Activated CD8-positive, alpha-beta memory T cell treated with anti-CD3 and anti-CD28 coated beads for 48 hours (primary cell): ENCODE data around the gene NOL12.
"Not testable (repeated sequence)": the region's sequence is repeated elsewhere in the genome, so short reads cannot be mapped to it uniquely, and the experiment has no call there.

Source experiments
- DNase-seq, 3 experiments: peaks; one replicate each; pipeline ENCODE4 v3.0.0-alpha.2; 2020; ENCODE audit warnings: low read depth in 2 of 3, low spot score in 2 of 3

NOL12 gene, protein sequence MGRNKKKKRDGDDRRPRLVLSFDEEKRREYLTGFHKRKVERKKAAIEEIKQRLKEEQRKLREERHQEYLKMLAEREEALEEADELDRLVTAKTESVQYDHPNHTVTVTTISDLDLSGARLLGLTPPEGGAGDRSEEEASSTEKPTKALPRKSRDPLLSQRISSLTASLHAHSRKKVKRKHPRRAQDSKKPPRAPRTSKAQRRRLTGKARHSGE

DNA sequence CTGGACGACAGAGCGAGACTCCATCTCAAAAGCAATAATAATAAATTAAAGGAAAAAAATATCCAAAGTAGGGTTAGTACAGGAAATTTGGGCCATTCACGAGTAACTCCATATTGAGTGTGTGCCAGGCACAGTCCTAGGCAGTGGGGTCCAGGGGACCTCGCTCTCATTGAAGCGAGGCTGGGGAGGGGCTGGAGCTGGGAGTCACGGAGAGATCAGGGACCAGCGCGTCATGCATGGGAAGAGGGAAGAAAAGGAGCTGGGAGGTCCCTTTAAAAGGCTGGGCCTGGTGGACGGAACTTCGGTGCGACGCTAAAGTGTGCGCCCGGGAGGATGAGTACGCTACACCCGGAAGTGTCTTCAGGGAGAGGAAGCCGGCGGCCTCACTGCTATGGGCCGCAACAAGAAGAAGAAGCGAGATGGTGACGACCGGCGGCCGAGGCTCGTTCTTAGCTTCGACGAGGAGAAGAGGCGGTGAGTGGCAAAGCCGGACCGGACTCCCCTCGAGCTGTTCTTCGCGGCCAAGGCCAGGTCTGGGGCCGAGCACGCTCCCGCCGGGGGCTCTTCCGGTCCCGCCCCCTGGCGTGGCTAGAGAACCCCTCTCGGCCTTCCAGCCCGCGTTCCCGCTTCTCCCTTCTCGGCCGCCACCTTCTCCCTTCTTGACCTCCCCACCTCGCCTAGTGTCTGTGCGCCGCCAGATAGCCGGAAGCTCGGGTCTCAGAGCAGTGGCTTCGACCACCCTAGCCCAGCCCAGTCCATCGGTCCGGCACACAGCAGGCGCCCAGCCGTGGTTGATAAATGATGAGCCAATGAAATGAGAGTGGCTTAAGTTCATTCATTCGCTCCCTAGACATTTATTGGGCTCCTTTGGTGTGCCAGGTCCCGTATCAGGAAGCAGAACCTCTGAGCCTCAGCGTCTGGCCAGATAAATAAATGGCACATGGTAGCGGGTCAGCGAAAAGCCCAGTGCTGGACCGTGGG, at the start of gene NOL12:
TSS of gene NOL12 (plus strand) at position 342 of the 981 bp plus-strand sequence. CDS start at position 392, 50 bp downstream.
- peak; percentile 53 to 68 (median 64) for DNase-seq

- no peak for DNase-seq
These were observed 49.2 kb upstream of the NOL12 start for GRCh38 chr22:37636949-37637273.

GRCh38 chr22:37638391-37639069, 47.6 kb upstream of the NOL12 start:
- DNase-seq: no peak

GRCh38 chr22:37639070-37639760, 46.9 kb upstream of the NOL12 start, which contains the start of gene SH3BP1:
Gene SH3BP1, plus strand, starts transcription at chr22:37639669. Its CDS starts 119 bp downstream, at chr22:37639788.
- DNase-seq: no peak

GRCh38 chr22:37639771-37640590, 46.2 kb upstream of the NOL12 start:
- DNase-seq: no peak

DNA sequence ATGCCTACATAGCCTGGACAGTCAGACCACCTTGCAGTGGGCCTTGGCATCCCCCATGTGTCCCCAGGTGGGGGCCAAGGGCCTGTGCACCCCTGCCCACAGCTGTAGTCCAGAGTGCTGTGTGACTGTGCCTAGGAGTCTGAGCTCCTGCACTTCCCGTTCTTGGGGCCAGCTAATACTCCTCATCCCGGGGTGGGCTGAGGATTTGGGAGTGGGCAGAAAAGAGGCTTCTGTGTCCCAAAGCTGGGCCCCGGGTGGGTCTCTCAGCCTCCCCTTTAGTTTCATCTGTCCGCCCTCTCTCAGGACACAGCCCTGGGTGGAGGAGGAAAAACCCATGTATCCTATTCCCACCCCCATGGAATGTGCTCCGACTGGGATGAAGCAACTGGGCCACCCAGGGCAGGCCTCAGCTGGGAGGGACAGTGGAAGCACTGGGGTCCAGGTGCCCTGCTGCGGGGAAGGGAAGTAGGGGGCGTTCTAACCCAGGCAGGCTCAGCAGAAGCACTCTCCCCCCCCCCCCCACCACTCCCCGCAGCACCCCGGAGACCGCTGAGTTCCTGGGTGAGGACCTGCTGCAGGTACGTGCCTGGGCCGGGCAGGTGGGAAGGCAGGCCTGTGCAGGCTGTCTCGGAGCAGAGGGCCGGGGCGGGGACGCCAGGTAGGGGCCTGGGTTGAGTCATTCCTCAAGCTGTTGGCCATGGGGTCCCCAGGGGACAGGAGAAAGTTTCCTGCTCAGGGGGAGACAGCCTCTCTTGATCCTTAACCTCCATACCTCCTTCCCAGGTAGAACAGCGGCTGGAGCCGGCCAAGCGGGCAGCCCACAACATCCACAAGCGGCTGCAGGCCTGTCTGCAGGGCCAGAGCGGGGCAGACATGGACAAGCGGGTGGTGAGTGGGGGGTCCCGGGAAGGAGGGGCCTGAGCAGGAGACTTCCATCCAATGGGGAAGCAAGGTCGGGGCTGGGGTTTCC, 45.3 kb upstream of the NOL12 start:
- DNase-seq: no peak

- no peak for DNase-seq
These were observed 44.6 kb upstream of the NOL12 start for GRCh38 chr22:37641561-37641949.

DNA sequence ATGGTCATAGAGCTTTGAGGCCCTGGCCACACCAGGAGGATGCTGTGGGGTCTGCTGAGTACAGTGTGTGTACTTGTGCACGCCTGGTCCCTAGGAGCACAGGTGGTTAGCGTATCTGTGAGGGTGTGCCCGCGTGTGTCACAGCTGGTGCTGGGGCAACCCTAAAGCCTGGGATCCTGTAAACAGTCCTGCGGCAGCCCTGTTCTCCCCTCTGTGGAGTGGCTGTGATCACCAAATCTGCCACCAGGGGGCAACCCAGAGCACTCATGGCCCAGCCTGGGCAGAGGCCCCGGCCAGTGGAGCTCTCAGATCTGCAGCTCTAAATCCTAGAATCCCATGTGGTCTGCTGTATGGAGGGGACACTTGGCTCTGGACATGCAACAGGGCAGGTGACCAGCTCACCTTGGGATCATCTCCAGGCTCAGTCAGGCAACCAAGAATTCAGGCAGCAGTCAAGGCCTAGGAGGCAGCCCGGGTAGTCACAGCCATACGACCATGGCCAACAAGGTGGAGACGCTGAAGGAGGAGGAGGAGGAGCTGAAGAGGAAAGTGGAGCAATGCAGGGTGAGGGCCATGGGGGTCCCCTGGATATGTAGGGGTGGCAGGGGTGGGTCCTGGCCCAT, 42.8 kb upstream of the NOL12 start:
- peak; percentile 61 to 94 (median 92) for DNase-seq

GRCh38 chr22:37647317-37647716, 38.8 kb upstream of the NOL12 start:
- DNase-seq: no peak

- DNase-seq: no peak
These were observed 38.2 kb upstream of the NOL12 start for GRCh38 chr22:37647928-37648327.

GRCh38 chr22:37650463-37651136, 35.5 kb upstream of the NOL12 start:
- DNase-seq: no peak

DNA sequence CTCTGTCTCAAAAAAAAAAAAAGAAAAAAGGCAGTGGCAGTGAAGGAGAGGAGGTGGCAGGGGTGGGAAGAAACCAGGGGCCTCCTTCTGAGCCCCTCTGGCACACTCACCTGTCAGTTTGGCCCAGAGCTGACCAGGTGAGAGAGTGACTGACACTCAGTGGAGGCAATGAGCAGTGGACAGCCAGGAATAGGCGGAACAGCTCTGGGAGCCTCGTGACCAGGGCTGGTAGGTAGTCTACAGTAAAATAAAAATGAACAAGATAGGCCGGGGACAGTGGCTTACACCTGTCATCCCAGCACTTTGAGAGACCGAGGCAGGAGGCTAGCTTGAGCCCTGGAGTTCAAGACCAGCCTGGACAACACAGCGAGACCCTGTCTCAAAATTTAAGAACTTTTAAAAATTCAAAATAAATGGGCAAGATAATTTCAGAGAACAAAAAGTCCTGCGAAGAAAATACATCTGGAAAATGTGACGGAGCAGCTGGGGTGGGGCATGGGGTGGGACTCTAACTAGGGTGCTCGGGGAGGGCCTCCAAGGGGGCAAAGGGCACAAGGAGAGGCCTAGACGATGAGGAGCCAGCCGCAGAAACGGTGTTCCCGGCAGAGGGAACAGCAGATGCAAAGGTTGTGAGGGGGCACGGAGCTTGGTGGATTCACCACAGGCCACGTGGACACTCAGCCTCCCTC, 31.4 kb upstream of the NOL12 start:
- no peak for DNase-seq

DNA sequence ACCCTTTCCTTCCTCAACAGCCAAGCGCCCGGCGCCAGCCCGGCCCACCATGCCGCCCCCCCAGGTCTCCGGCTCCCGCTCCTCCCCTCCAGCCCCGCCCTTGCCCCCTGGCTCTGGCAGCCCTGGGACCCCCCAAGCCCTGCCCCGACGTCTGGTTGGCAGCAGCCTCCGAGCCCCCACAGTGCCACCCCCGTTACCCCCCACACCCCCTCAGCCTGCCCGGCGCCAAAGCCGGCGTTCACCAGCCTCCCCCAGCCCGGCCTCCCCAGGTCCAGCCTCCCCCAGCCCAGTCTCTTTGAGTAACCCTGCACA, 30.9 kb upstream of the NOL12 start:
- no peak for DNase-seq

GRCh38 chr22:37656583-37656982, 29.6 kb upstream of the NOL12 start:
- DNase-seq: not testable (repeated sequence)

DNA sequence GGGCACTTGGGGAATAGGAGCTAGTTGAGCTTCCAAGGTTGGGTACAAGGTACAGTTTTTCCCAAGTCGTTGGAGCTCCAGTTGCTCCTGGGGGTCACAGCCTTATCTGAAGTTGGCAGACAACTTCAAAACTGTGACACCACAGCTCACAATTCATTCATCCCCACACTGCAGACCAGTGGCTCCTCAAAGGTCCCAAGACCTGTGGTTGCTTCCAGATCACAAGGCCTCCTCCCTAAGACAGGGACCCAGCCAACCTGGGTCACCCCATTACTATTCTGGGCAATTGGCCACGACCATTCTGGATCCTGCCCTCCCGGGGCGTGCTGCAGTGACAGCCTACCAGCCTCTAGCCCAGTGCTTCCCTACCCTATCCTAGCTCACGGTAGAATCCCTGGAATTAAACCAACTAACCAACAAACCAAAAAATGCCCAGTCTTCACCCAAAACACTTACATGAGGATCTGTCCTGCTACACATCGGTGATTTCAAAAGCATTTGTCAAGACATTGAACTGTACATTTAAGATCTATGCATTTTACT, 28.5 kb upstream of the NOL12 start:
- no peak for DNase-seq

GRCh38 chr22:37658133-37659065, 27.7 kb upstream of the NOL12 start, which contains the start of gene PDXP:
Gene PDXP, plus strand, starts transcription at chr22:37658723. Its CDS starts 60 bp downstream, at chr22:37658783.
- DNase-seq: peak; percentile 96 to 97 (median 96)
